ENCODE measurements around the gene RAB3GAP2.

The RAB3GAP2 gene

DNA sequence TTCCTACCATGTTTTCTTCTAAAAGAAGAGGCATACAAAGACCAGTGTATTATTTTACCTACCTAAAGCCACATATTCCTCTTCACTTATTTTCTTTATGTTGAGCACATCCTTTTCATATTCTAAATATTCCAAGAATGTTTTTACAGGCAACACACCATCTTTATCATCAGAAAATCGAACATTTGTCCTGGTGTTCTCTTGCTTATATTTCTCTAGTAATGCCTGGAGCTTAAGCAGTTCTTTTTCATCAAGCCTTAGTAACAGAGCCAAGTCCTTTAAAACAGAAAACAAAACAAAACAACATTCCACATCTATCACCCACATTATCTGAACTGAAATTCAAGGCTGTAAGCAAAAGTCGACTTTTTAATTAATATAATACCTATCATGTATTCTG, 89.6 kb downstream of the RAB3GAP2 start:
- no peak overlapping the region for H3K4me3 ChIP-seq (ENCODE audit: low read length)
- no peaks in the 10 kb centered on the region for H4K20me1 ChIP-seq (ENCODE audit: control insufficient read depth, insufficient read depth, low read depth, low read length)
- no peak overlapping the region for H3K4me2 ChIP-seq (ENCODE audit: low read length)
- no peaks in the 10 kb centered on the region for H3K9me2 ChIP-seq (replicated peaks; ENCODE audit: control insufficient read depth, low read length)
- H3K79me2 ChIP-seq (ENCODE audit: control insufficient read depth, low read length): no peaks in the 10 kb centered on the region
- H3K27ac ChIP-seq (ENCODE audit: low read depth, low read length): no peak overlapping the region
- peaks cover 56% of the 10 kb centered on the region for H3K36me3 ChIP-seq (ENCODE audit: control insufficient read depth, low read length)
- no peaks in the 10 kb centered on the region for H3K27me3 ChIP-seq (ENCODE audit: control insufficient read depth, low read length)
- H3K9me3 ChIP-seq (ENCODE audit: control insufficient read depth, insufficient read depth, low read length): no peaks in the 10 kb centered on the region
- H3K4me1 ChIP-seq (ENCODE audit: control insufficient read depth, low read length): no peaks in the 10 kb centered on the region
- H3F3A ChIP-seq (ENCODE audit: control insufficient read depth, insufficient read depth): no peaks in the 10 kb centered on the region
- TF ChIP-seq, protein P1, sequence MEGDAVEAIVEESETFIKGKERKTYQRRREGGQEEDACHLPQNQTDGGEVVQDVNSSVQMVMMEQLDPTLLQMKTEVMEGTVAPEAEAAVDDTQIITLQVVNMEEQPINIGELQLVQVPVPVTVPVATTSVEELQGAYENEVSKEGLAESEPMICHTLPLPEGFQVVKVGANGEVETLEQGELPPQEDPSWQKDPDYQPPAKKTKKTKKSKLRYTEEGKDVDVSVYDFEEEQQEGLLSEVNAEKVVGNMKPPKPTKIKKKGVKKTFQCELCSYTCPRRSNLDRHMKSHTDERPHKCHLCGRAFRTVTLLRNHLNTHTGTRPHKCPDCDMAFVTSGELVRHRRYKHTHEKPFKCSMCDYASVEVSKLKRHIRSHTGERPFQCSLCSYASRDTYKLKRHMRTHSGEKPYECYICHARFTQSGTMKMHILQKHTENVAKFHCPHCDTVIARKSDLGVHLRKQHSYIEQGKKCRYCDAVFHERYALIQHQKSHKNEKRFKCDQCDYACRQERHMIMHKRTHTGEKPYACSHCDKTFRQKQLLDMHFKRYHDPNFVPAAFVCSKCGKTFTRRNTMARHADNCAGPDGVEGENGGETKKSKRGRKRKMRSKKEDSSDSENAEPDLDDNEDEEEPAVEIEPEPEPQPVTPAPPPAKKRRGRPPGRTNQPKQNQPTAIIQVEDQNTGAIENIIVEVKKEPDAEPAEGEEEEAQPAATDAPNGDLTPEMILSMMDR (IDR thresholded peaks at IDR 0.05; ENCODE audit: low read depth, low read length, poor library complexity, severe bottlenecking): no peak
- no peak for TF ChIP-seq EZH2phosphoT487 (IDR thresholded peaks at IDR 0.05; ENCODE audit: borderline replicate concordance, low read length)

DNA sequence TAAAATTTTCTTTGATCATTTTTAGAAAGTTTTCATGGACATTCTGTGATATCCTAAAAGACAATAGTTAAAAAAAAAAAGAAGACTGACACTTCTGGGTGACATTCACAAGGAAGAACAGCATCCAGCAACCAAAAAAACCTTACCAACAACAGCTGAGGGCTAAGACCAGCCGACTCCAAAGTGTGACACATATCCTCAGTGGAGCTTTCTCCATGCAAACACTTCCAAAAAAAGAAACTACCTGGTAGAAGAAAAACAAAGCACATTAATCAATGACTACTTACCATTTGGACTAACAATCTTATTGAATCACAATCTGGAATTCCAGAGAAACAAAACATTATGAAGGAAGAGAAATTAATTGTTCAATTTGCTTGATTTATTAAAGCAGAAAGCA, 90.1 kb downstream of the RAB3GAP2 start:
- no peak for TF ChIP-seq EZH2phosphoT487 (IDR thresholded peaks at IDR 0.05; ENCODE audit: borderline replicate concordance, low read length)
- TF ChIP-seq, protein P1 (IDR thresholded peaks at IDR 0.05; ENCODE audit: low read depth, low read length, poor library complexity, severe bottlenecking): no peak
- Histone ChIP-seq H3K4me1 (ENCODE audit: control insufficient read depth, low read length) (no peaks in the 10 kb centered on the region), H3F3A (ENCODE audit: control insufficient read depth, insufficient read depth) (no peaks in the 10 kb centered on the region), H3K4me3 (ENCODE audit: low read length) (no peak overlapping the region), H4K20me1 (ENCODE audit: control insufficient read depth, insufficient read depth, low read depth, low read length) (no peaks in the 10 kb centered on the region), H3K79me2 (ENCODE audit: control insufficient read depth, low read length) (no peaks in the 10 kb centered on the region), H3K9me2 (replicated peaks; ENCODE audit: control insufficient read depth, low read length) (no peaks in the 10 kb centered on the region), H3K27me3 (ENCODE audit: control insufficient read depth, low read length) (no peaks in the 10 kb centered on the region), H3K4me2 (ENCODE audit: low read length) (no peak overlapping the region), H3K27ac (ENCODE audit: low read depth, low read length) (no peak overlapping the region), H3K9me3 (ENCODE audit: control insufficient read depth, insufficient read depth, low read length) (no peaks in the 10 kb centered on the region), H3K36me3 (ENCODE audit: control insufficient read depth, low read length) (peaks cover 54% of the 10 kb centered on the region)

DNA sequence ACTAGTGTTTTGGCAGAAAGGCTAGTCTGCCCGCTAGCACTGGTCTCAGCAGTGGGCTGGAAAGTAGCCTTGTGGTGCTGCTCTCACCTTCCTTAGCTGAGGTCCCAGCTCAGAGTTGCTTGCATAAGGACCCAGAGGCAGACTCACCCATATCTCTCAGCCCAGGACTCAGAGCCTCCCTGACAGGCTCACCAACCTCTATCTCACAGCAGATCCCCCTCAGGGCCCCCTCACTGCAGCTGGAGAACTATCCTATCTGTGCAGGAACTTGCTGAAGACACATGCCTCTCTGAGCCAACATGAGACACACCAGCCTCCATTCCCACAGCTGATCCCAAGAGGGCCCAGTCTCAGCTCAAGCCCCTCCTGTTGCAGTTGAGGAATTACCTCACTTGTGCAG, 95.7 kb downstream of the RAB3GAP2 start:
- H3K36me3 ChIP-seq (ENCODE audit: control insufficient read depth, low read length): peaks cover 62% of the 10 kb centered on the region
- no peaks in the 10 kb centered on the region for H3K4me1 ChIP-seq (ENCODE audit: control insufficient read depth, low read length)
- no peaks in the 10 kb centered on the region for H3K27me3 ChIP-seq (ENCODE audit: control insufficient read depth, low read length)
- no peaks in the 10 kb centered on the region for H3K9me3 ChIP-seq (ENCODE audit: control insufficient read depth, insufficient read depth, low read length)
- no peaks in the 10 kb centered on the region for H4K20me1 ChIP-seq (ENCODE audit: control insufficient read depth, insufficient read depth, low read depth, low read length)
- no peaks in the 10 kb centered on the region for H3F3A ChIP-seq (ENCODE audit: control insufficient read depth, insufficient read depth)
- H3K4me2 ChIP-seq (ENCODE audit: low read length): no peak overlapping the region
- H3K9me2 ChIP-seq (replicated peaks; ENCODE audit: control insufficient read depth, low read length): no peaks in the 10 kb centered on the region
- no peak overlapping the region for H3K4me3 ChIP-seq (ENCODE audit: low read length)
- TF ChIP-seq EZH2phosphoT487 (IDR thresholded peaks at IDR 0.05; ENCODE audit: borderline replicate concordance, low read length): no peak
- TF ChIP-seq, protein P1 (IDR thresholded peaks at IDR 0.05; ENCODE audit: low read depth, low read length, poor library complexity, severe bottlenecking): no peak
- H3K27ac ChIP-seq (ENCODE audit: low read depth, low read length): no peak overlapping the region
- H3K79me2 ChIP-seq (ENCODE audit: control insufficient read depth, low read length): no peaks in the 10 kb centered on the region
